ENCODE data around the gene TMEM266.

The TMEM266 gene

GRCh38 chr15:76127169-76127568, 67.4 kb downstream of the TMEM266 start:
- DNase-seq (ENCODE audit: low spot score) (no peak), FAIRE-seq (no peak)

DNA sequence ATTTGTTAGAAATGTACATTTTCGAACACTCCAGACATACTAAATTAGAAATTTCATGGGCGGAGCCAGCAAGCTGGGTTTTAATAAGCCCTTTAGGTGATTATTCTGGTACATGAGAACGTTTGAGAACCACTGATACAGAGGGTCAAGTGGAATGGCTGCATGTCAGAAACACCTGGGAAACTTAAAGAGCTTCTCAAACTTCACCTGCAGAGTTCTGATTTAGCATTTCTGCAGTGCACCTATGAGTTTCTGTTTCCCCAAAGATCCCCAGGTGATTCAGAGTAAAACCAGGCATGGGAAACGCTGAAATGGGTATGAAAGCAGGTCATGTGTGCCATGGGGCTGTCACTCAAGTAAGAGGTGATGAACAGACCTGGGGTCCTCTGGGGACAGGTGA, 68.1 kb downstream of the TMEM266 start:
- DNase-seq (ENCODE audit: low spot score) (no peak), FAIRE-seq (no peak)

DNA sequence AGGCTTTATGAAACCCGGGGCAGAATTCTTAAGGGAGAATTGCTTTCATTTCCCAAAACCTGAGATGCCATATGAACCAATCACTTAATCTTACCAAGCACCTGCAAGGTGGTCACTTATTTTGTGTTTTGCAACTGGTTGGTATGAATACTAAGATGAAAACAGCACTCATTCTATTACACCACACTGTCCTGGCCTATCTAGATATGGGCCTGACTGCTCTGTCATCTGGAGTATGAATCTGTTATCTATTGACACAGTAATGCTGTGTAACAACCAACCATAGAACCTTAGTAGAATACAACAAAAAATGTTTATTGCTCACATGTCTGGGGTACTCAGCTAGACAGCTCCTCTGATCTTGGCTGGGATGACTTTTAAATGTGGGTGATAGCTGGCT, 74.8 kb downstream of the TMEM266 start:
- no peak for FAIRE-seq

GRCh38 chr15:76135516-76135915, 75.7 kb downstream of the TMEM266 start:
- no peak for FAIRE-seq

More for the DNA sequence above, 74.8 kb downstream of the TMEM266 start:
- DNase-seq (ENCODE audit: low spot score) = no peak

DNA sequence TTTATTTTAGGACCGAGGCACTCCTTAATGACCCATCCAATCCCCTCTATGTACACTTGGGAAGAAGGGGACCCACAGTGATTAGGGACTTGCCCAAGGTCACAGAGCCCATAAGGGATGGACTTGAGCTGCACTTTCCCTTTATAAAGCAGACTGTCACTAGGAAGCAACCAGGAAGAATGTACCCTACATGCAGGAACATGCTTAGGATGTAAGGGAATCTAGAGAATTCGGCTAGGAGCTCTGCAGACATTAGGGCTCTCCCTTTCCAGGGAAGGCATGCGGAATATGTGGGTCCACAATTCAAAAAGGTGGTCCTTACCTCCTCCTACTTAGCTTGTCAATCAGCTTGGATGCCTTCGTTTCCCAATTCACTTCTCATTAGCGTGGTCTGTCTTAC, 78.7 kb downstream of the TMEM266 start:
- DNase-seq (ENCODE audit: low spot score) = no peak
- no peak for FAIRE-seq

More at GRCh38 chr15:76135516-76135915, 75.7 kb downstream of the TMEM266 start:
- no peak for DNase-seq (ENCODE audit: low spot score)

DNA sequence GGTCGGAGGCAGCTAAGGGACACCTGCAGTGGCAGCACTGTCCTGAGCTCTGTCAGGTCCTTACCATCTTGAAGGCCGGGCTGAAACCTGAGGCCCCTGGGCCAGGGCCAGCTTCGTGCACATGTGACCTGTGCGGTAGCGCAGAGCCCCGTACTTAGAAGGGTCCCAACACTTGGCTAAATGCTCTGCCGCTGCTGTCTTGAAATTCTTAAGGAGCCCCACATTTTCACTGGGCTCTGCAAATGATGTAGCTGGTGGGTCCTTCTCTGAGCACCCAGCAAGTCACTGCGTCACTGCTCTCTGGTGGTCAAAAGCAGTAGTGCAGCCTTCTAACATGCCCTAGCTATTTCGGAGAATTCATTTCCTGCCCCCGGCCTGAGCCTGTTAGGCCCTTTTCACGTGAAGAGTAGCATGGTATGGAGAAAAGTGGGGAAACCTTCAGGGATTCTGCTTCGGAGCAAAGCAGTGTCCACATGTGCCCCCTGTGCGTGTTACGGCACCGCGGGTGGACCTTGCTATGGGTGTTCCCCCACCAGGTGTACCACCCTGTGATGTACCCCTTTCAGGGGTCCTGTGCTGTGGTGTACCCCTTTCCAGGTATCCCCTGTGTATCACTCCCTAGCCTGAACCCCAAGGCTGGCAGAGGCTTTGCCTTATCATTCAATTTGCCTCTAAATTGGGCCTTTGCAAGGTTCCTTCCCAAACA, 79.7 kb downstream of the TMEM266 start:
- FAIRE-seq = no peak
- peak; percentile 84 for DNase-seq (ENCODE audit: low spot score)

DNA sequence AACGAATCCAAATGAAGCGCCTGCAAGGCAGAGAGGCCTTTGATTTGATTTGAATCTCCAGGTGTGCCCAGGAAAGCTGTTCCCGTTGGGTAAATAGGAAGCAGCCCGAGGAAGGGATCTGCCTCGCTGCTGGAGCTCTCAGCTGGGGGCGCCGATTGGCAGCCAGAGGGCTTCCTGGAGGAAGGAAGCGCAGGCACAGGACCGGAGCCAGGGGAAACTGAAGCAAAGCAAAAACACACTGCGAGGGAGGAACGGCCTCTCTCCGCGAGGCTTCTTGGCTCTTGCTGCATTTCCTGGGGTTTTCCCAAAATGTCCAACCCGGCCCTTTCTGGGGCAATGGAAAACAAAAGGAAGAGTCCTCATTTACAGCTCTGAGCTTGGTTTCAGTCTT, 80.3 kb downstream of the TMEM266 start:
- FAIRE-seq = no peak
- no peak for DNase-seq (ENCODE audit: low spot score)

DNA sequence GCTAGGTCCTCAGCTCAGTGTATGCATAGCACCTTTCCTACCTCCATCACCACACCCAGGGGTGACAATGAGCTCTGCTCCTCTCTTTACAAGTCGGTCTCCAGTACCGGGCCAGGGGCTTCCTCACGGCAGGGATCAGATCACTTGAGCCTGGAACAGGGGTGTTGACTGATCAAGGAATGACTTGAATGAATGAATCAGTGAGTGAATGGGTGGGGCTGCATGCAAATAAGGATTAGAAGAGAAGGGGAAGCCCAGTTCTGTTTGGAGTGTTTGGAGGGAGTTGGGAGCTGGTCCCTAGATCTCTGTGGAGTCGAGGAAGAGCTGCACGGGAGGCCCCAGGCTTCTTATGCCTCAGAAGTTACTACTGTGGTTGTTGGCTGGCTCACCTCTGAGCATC, 87.0 kb downstream of the TMEM266 start:
- no peak for FAIRE-seq
- DNase-seq (ENCODE audit: low spot score) = no peak

DNA sequence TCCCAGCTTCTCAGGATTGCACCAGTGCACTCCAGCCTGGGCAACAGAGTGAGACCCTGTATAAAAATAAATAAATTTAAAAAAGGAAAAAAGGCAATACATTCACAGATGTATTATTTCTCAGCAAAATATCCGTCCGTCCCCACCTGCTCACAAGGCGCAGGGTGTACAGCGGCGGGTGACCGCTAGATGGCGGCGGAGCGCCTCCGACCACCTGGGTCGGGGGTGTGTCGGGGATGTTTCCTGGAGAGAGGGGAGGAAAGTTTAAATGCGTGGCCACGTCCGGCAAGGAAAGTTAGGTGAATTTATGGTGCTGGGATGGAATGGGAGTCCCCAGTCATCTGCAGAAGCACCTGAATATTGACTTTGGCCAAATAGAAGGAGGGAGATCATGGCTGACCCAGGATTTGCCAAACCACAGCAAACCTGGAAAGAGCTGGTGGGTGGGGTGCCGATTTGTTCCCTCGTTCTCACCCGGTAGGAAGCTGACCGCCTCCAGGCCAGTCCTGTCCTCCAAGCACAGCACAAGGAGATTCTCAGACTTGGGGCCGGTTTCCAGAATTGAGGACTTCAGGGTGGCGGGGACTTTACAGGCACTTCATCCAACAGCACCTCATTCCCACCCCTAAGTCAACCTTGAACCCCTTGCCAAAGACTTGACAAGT, 88.3 kb downstream of the TMEM266 start:
- FAIRE-seq (no peak), DNase-seq (ENCODE audit: low spot score) (peak; percentile 84)

- FAIRE-seq = no peak
- no peak for DNase-seq (ENCODE audit: low spot score)
Observed at GRCh38 chr15:76149291-76149915, 89.6 kb downstream of the TMEM266 start.

GRCh38 chr15:76150513-76150912, 90.7 kb downstream of the TMEM266 start:
- DNase-seq (ENCODE audit: low spot score) (no peak), FAIRE-seq (no peak)

DNA sequence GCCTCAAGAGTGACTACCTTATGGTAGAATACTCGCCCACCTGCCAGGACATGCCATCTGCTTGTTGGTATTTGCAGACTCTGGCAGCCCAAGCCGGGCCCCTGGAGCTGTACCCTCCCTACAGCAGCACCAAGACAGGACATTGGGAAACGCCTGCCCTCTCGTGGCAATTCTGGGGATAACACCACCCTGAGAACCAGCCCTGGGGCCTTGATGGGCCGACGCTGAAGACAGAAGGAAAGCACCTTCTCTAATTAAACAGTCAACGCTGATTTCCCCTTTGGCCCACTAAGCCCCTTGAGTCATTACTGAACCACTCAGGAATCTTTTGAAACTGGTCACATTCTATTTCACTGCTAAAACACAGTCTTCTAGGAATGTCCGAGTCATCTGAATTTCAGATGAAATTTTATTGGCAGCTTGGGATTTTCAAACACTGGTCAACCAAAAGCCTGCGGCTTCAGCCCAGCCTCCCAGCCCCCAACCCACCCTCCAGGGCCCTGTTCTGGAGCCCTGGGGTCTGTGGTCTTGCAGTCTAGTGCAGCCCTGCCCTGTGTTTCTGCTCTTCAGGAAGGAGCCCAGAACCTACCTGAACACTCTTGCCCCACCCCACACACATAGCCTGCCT, 91.3 kb downstream of the TMEM266 start:
- peak; percentile 88 for DNase-seq (ENCODE audit: low spot score)
- no peak for FAIRE-seq

GRCh38 chr15:76151599-76151974, 91.8 kb downstream of the TMEM266 start:
- DNase-seq (ENCODE audit: low spot score) (no peak), FAIRE-seq (no peak)

- no peak for FAIRE-seq
- DNase-seq (ENCODE audit: low spot score) = no peak
Observed at GRCh38 chr15:76152197-76152596, 92.4 kb downstream of the TMEM266 start.

- no peak for DNase-seq (ENCODE audit: low spot score)
- no peak for FAIRE-seq
Observed at GRCh38 chr15:76153241-76154197, 93.7 kb downstream of the TMEM266 start.

- DNase-seq (ENCODE audit: low spot score) (no peak), FAIRE-seq (no peak)
Observed at GRCh38 chr15:76155731-76156130, 95.9 kb downstream of the TMEM266 start.

- DNase-seq (ENCODE audit: low spot score) (no peak), FAIRE-seq (no peak)
Observed at GRCh38 chr15:76158226-76158625, 98.4 kb downstream of the TMEM266 start.

- no peak for DNase-seq (ENCODE audit: low spot score)
Observed at GRCh38 chr15:76158815-76159214, 99.0 kb downstream of the TMEM266 start.

GRCh38 chr15:76159282-76159681, 99.5 kb downstream of the TMEM266 start:
- DNase-seq (ENCODE audit: low spot score) = no peak
- no peak for FAIRE-seq

More at GRCh38 chr15:76158815-76159214, 99.0 kb downstream of the TMEM266 start:
- no peak for FAIRE-seq

GRCh38 chr15:76160426-76161152, 100.8 kb downstream of the TMEM266 start:
- DNase-seq (ENCODE audit: low spot score) = no peak

More at GRCh38 chr15:76160426-76161152, 100.8 kb downstream of the TMEM266 start:
- FAIRE-seq = no peak
